Subcutaneous abdominal adipose tissue (tissue), 5 donors: ENCODE results near the gene TSNAX.

Source experiments
- H3K27ac ChIP-seq: one replicate; pipeline ENCODE4 v1.7.0; 2013; ENCODE audit warnings: low read depth, mild to moderate bottlenecking, inconsistent platforms, low read length, moderate library complexity
- H3K27me3 ChIP-seq, 5 donors: one replicate each; pipeline ENCODE4 v1.7.0; 2013; ENCODE audit warnings: low read length in 5 of 5, inconsistent platforms in 1 of 5; ENCODE audit not compliant: control insufficient read depth in 5 of 5, insufficient read depth in 4 of 5
- H3K36me3 ChIP-seq, 5 donors: one replicate each; pipeline ENCODE4 v1.7.0; 2013; ENCODE audit warnings: low read length in 5 of 5; ENCODE audit not compliant: control insufficient read depth in 5 of 5, insufficient read depth in 5 of 5
- H3K4me1 ChIP-seq, 5 donors: one replicate each; pipeline ENCODE4 v1.7.0; 2013; ENCODE audit warnings: low read length in 5 of 5, mild to moderate bottlenecking in 3 of 5, moderate library complexity in 1 of 5; ENCODE audit not compliant: control insufficient read depth in 5 of 5, insufficient read depth in 5 of 5
- H3K4me3 ChIP-seq, 5 donors: one replicate each; pipeline ENCODE4 v1.7.0; 2013; ENCODE audit warnings: low read length in 5 of 5, low read depth in 1 of 5
- H3K9ac ChIP-seq, 5 donors: one replicate each; pipeline ENCODE4 v1.7.0; 2013; ENCODE audit warnings: low read length in 5 of 5, mild to moderate bottlenecking in 4 of 5, moderate library complexity in 3 of 5
- H3K9me3 ChIP-seq, 5 donors: one replicate each; pipeline ENCODE4 v1.7.0; 2013; ENCODE audit warnings: low read length in 5 of 5; ENCODE audit not compliant: control insufficient read depth in 5 of 5
- donor health status: healthy.
- donor health status: healthy.
- donor health status: healthy.
- donor health status: healthy.
- donor health status: healthy.

Gene TSNAX

DNA sequence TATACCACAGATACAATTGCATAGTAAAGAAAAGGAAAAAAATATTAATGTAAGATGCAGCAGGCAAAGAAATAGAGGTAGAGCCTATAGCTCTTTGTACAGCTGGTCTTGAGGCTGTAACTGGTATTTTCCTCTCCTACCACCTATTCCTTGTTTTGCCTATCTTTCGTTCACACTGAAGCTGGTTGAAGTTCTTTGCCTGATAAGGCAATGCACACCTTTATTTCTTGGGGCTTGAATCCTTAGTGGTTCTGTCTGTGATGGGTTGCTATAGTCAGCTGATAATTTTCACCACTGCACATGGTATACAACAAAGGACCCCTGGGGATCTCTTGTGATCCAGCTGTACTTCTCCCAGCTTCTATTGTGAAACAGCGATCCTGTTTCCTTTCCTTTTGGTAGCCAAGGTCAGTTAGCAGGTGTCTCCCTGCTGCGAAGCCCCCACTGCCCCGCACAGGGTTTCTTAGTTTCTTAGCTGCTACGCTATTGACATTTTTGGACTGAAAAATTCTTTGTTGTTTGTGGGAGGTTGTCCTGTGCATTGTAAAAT, 9.9 kb upstream of the TSNAX start:
- no peaks in the 10 kb centered on the region for H3K9me3 ChIP-seq
- no peaks in the 10 kb centered on the region for H3K36me3 ChIP-seq
- no peak overlapping the region for H3K9ac ChIP-seq
- no peak overlapping the region for H3K4me3 ChIP-seq
- no peaks in the 10 kb centered on the region for H3K27me3 ChIP-seq
- peaks cover 0 to 8% (median 4%) of the 10 kb centered on the region in 5 donors for H3K4me1 ChIP-seq
- no peak overlapping the region for H3K27ac ChIP-seq

DNA sequence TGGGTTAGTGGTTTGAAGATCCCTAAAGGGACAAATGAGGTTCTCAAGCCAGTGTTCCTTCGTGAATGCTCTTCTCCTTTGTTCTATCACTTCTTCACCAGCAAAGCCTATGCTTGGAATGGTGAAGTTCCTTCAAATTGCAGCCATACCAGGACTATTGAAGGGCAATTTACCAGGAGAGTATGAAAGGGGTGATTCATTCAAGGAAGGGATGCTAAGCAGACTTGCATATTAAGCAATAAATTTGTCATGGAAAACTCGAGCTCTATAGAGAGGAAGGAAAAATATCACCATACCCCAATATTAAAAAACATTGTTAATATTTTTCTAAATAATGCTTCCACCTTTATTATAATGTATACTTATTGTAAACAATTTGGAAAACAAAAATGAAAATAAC, 9.3 kb upstream of the TSNAX start:
- no peak overlapping the region for H3K4me3 ChIP-seq
- no peak overlapping the region for H3K27ac ChIP-seq
- H3K9me3 ChIP-seq = no peaks in the 10 kb centered on the region
- H3K4me1 ChIP-seq = peaks cover 0 to 9% (median 4%) of the 10 kb centered on the region in 5 donors
- H3K27me3 ChIP-seq = no peaks in the 10 kb centered on the region
- no peaks in the 10 kb centered on the region for H3K36me3 ChIP-seq
- H3K9ac ChIP-seq = no peak overlapping the region

DNA sequence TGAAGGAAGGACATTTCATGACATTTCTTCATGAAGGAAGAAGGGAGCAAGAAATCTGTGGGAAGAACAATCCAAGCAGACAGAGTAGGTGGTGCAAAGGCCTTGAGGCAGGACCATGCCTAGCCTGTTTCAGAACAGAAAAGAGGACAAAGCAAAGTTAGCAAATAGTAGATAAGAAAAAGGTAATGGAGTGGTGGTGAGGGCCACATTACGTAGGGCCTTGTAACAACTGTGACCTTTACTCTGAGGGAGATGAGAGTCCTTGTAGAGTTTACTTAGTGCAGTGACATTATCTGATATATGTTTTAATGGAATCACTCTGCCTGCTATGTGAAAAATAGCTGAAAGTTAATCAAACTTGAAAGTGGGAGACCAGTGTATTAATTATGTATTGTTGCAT, 6.4 kb upstream of the TSNAX start:
- no peak overlapping the region for H3K27ac ChIP-seq
- H3K4me3 ChIP-seq = no peak overlapping the region
- no peak overlapping the region for H3K9ac ChIP-seq
- no peaks in the 10 kb centered on the region for H3K27me3 ChIP-seq
- H3K9me3 ChIP-seq = no peaks in the 10 kb centered on the region
- no peaks in the 10 kb centered on the region for H3K36me3 ChIP-seq
- peaks cover 0 to 6% (median 0%) of the 10 kb centered on the region in 5 donors for H3K4me1 ChIP-seq

DNA sequence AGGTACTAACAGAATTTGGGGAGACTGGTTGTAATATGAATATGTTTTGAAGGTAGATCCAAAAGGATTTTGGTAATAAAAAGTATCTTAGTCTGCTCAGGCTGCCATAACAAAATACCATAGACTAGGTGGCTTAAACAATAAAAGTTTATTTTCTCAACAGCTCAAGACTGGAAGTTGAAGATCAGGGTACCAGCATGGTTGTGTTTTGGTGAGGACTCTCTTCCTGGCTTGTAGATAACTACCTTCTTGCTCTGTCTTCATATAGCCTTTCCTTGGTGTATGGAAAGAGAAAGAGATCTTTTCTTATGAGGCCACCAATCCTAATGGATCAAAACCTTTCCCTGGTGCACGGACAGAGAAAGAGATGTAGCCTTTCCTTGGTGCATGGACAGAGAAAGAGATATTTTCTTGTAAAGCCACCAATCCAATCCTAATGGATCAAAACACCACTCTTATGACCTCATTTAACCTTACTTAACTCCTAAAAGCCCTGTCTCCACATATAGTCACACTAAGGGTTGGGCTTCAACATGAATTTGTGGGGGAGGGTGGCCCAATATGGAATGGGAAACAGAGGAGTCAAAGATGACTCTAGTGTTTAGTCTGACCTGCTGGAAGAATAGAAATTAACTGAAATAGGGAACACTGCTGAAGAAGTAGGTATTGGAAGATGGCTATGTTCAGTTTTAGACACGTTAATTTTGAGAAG, 5.4 kb upstream of the TSNAX start:
- no peaks in the 10 kb centered on the region for H3K36me3 ChIP-seq
- H3K9ac ChIP-seq = no peak overlapping the region
- peaks cover 0 to 13% (median 5%) of the 10 kb centered on the region in 5 donors for H3K4me1 ChIP-seq
- H3K4me3 ChIP-seq = no peak overlapping the region
- H3K9me3 ChIP-seq = no peaks in the 10 kb centered on the region
- H3K27ac ChIP-seq = no peak overlapping the region
- no peaks in the 10 kb centered on the region for H3K27me3 ChIP-seq

DNA sequence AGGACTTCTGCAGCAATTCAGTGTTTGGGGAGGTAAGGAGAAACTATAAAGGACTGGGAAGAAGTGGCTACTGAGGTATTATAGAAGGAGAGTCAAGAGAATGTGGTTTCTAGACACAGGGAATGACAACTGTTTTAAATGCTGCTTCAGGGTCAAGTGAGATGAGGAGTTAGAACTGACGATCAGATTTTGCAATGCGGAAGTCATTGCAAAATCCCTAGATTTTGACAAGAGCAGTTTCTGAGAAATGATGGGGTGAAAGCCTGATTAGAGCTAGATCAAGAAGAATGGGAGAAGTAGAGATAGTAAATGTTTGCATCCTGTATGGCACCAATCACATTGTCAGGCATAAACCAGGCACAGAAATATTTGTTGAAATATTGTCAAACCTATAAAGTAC, 4.7 kb upstream of the TSNAX start:
- no peaks in the 10 kb centered on the region for H3K27me3 ChIP-seq
- no peaks in the 10 kb centered on the region for H3K9me3 ChIP-seq
- no peak overlapping the region for H3K27ac ChIP-seq
- H3K9ac ChIP-seq = no peak overlapping the region
- no peak overlapping the region for H3K4me3 ChIP-seq
- peaks cover 0 to 15% (median 8%) of the 10 kb centered on the region in 5 donors for H3K4me1 ChIP-seq
- no peaks in the 10 kb centered on the region for H3K36me3 ChIP-seq

DNA sequence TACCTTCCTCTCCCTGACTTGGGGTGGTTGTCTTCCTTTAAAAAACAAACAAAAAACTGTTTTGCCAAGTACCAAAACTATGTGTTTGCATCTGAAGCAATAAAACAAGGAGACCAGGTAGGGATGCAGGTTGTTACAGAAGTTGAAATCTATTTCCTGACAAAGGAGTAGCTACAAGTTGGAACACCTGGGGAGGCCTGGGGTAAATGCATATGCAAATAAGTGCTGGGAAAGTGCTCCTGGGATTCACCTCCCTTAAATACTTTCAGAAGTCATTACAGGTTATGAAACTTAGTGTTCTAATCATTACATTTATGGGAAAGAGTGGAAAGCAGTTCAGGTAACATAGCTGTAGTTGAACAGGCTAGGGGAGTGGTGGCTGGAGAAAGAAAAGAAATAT, 1.9 kb upstream of the TSNAX start:
- no peak overlapping the region for H3K27ac ChIP-seq
- no peak overlapping the region for H3K9ac ChIP-seq
- no peaks in the 10 kb centered on the region for H3K27me3 ChIP-seq
- peaks cover 0 to 3% (median 0%) of the 10 kb centered on the region in 5 donors for H3K36me3 ChIP-seq
- H3K9me3 ChIP-seq = no peaks in the 10 kb centered on the region
- H3K4me3 ChIP-seq = no peak overlapping the region
- peaks cover 2 to 30% (median 26%) of the 10 kb centered on the region in 5 donors for H3K4me1 ChIP-seq

DNA sequence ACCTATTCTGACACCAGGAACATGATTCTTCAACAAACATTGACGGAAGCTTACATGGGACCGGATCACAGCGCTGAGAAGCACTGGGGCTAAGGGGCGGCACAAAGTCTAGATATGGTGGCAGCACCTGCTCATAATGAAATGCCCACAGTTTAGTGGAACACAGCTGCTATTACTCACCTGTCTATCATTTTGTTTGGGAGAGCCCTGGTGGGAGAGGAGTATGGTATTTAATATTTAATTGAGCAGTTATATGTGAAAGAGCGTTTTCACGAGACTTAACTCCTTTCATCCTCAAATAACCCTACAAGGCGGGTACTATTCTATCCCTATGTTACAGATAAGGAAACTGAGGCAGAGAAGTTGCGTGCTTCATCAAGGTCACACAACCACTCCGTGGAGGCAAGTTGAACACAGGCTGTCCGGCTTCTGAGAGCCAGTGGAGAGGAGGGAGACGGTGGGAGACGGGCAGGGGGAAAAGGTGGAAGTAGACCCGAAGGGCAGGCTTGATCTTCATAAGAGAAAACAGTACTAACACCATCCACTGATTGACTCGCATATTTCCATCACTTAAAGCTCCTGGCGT, 790 bp upstream of the TSNAX start:
- Histone ChIP-seq H3K27me3 (no peaks in the 10 kb centered on the region), H3K36me3 (peaks cover 0 to 7% (median 0%) of the 10 kb centered on the region in 5 donors)

DNA sequence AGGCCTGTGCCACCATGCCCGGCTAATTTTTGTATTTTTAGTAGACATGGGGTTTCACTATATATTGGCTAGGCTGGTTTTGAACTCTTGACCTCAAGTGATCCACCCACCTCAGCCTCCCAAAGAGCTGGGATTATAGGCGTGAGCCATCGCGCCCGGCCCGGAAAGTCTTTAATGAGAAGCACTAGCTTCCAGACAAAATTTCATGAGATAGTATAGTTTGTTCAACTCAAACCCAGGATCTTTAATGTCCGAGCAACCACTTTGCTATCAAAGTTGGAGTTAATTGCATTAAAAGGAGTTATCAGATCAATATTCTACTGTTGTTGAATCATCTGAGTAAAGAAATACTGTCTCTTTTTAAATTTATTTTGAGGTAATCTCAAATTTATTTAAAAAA, 4.8 kb downstream of the TSNAX start:
- no peak overlapping the region for H3K27ac ChIP-seq
- peaks cover 9 to 24% (median 16%) of the 10 kb centered on the region in 5 donors for H3K36me3 ChIP-seq
- H3K4me1 ChIP-seq = peaks cover 2 to 39% (median 25%) of the 10 kb centered on the region in 5 donors
- peak overlapping the region in 1 of 5 donors; percentile 35 for H3K9ac ChIP-seq
- no peak overlapping the region for H3K4me3 ChIP-seq
- no peaks in the 10 kb centered on the region for H3K27me3 ChIP-seq
- no peaks in the 10 kb centered on the region for H3K9me3 ChIP-seq

More for the DNA sequence above, 790 bp upstream of the TSNAX start:
- Histone ChIP-seq H3K4me1 (peaks cover 2 to 33% (median 30%) of the 10 kb centered on the region in 5 donors), H3K4me3 (peak overlapping the region; percentile 87 to 100 (median 95)), H3K27ac (peak overlapping the region; percentile 91), H3K9ac (peak overlapping the region in 4 of 5 donors; percentile 75 to 94 (median 92)), H3K9me3 (no peaks in the 10 kb centered on the region)

DNA sequence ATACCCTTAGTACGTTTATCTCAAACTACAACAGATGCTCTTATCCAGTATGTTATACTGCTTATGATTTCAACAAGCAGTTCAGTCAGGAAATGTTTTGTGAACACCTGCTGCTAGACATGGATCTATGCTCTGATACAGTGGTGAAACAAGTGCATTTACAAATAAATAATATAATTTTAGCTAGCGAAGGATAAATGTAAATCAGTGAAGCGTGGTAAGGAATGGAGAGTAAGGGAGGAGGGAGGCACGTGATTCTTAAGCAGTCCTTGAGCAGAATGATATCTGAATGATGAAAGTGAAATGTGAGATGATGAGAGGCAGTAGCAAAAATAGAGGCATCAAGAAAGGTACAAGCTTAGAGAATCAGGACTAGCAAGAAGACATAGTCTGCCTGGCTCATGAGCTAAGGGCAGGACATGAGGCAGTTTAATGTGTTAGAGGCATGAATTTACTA, 6.3 kb downstream of the TSNAX start:
- Histone ChIP-seq H3K27ac (no peak overlapping the region), H3K36me3 (peaks cover 12 to 27% (median 20%) of the 10 kb centered on the region in 5 donors), H3K4me1 (peaks cover 2 to 26% (median 14%) of the 10 kb centered on the region in 5 donors), H3K27me3 (no peaks in the 10 kb centered on the region), H3K4me3 (no peak overlapping the region), H3K9me3 (no peaks in the 10 kb centered on the region), H3K9ac (peak overlapping the region in 3 of 5 donors; percentile 1 to 62 (median 24))

DNA sequence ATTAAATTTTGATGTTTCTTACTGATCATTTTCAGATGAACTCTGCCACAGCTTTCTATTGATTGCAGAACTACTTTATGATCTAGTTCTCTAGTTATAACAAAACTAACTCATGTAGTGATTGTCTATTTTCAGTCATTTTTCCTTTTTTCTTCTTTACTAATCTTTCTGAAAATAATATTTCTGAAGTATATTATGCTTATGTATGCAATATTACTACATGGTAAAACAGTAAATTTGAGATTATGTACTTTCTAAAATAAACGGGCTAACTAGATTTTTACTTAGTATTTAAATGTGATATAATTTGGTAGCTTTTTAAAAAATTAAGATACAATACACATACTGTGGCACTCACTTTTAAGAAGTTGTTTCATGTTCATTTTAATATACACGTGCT, 7.6 kb downstream of the TSNAX start:
- Histone ChIP-seq H3K27me3 (no peaks in the 10 kb centered on the region), H3K27ac (no peak overlapping the region), H3K36me3 (peaks cover 12 to 34% (median 17%) of the 10 kb centered on the region in 5 donors), H3K4me3 (peak overlapping the region in 1 of 5 donors; percentile 22), H3K4me1 (peaks cover 0 to 20% (median 9%) of the 10 kb centered on the region in 5 donors), H3K9me3 (peaks cover 0 to 4% (median 0%) of the 10 kb centered on the region in 5 donors), H3K9ac (peak overlapping the region in 2 of 5 donors; percentile 24 to 37)
